Measurements from ENCODE around the gene SETD6.

- TF ChIP-seq GABPA (IDR thresholded peaks at IDR 0.05; ENCODE audit: borderline replicate concordance, insufficient read depth, low read length), result no peak
- TF ChIP-seq MAFK (IDR thresholded peaks at IDR 0.05; ENCODE audit: low read depth, low read length), result no peak
- TF ChIP-seq CTCF (IDR thresholded peaks at IDR 0.05; ENCODE audit: control extremely low read depth in 1 of 3, insufficient read depth in 1 of 3, low read depth in 1 of 3, low read length in 3 of 3), result no peak
- no peak for TF ChIP-seq E2F6 (IDR thresholded peaks at IDR 0.05)
- TF ChIP-seq PHF8 (conservative IDR thresholded peaks at IDR 0.05; ENCODE audit: low read depth, low read length), result no peak
- TF ChIP-seq ATF2 (IDR thresholded peaks at IDR 0.05; ENCODE audit: low read length), result no peak
- TF ChIP-seq EGR1 (IDR thresholded peaks at IDR 0.05; ENCODE audit: borderline replicate concordance, low read depth, low read length), result no peak
- TF ChIP-seq SUZ12 (IDR thresholded peaks at IDR 0.05; ENCODE audit: low read length), result no peak
- TF ChIP-seq RFX5 (IDR thresholded peaks at IDR 0.05; ENCODE audit: borderline replicate concordance, low read depth, low read length), result no peak
- no peak for TF ChIP-seq POLR2A (IDR thresholded peaks at IDR 0.05; ENCODE audit: control extremely low read depth in 1 of 2, low read depth in 2 of 2, low read length in 2 of 2)
- TF ChIP-seq SP1 (IDR thresholded peaks at IDR 0.05; ENCODE audit: low read depth, low read length), result no peak
- TF ChIP-seq POLR2AphosphoS5 (IDR thresholded peaks at IDR 0.05; ENCODE audit: low read depth, low read length), result no peak
- no peak for TF ChIP-seq JUND (IDR thresholded peaks at IDR 0.05; ENCODE audit: low read length)
- no peak for TF ChIP-seq CBX5 (IDR thresholded peaks at IDR 0.05; ENCODE audit: low read depth, low read length)
Observed at GRCh38 chr16:58471209-58471975, 43.9 kb upstream of the SETD6 start.
